Measurements from ENCODE around the gene RTN4RL1.
"Not testable (repeated sequence)": the region's sequence is repeated elsewhere in the genome, so short reads cannot be mapped to it uniquely, and the experiment has no call there.

The RTN4RL1 gene

DNA sequence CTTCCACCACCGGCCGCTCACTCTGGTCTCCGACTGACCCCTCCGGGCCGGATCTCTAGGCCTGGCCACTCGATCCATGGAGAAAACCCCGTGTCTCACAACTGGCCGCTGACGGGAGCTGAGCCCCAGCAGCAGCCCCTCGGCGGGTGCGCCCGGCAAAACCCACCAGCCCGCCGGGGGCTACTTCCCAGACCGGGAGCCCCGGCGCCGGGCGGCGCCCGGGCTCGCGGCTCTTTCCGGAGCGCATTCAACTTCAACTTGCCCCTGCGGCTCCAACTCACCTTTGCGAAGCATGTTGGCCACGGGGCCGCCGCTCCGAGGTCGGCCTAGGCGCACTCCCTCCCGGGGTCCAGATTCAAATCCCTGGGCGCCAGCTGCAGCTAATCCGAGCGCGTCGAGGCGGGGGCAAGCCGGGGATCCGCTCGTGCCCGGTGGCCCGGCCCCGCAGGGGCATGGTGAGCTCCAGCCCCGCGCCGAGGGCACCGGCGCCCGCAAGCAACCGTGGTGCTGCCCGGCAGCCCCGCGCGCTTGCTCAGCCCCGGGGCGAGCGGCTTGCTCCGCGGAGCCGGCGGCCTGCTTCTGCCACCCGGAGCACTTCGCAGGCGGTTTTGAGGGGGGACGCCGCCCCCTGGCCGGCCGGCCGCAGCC, 438 bp downstream of the RTN4RL1 start:
- DNase-seq: no peak

DNA sequence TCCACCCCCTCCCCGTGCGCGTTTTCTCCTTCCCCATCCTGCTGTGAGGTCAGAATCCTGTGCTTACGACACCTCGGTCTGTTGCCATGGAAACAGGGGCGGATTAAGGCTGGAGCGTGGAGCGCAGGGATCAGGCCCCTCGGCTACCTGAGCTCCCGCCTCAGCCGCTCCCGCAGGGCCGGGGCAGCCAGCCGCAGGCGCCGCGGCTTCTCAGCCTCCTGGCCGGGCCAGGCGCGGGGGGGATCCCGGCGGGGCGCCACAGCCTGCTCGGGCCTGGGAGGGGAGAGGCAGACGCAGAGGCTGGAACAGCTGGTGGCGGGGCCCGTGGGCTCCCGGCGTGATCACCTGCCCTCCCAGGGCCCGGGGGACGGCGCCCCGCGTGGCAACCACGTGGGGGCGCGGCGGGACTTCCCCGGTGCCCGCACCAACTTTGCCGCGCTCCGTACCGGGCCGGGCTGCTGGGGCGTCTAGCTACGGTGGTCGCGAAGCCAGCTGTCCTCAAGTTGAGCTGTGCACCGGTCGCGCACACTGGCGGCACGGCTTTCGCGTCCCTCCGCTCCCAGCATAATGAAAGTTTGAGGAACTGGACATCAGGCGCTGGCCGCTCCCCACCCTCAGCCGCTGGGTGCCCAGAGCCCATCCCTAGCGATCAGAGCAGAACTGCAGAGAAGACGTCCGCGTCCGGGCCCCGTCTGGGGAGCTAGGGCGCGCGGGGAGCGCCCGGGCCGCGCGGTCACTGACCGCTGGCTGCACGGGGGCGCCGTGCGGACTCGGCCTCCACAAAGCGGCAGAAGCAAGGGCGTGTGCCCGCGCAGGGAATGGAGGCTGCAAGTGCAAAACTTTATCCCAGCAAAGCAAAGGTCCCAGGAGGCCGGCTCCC, 1.2 kb downstream of the RTN4RL1 start:
- no peak for DNase-seq

DNA sequence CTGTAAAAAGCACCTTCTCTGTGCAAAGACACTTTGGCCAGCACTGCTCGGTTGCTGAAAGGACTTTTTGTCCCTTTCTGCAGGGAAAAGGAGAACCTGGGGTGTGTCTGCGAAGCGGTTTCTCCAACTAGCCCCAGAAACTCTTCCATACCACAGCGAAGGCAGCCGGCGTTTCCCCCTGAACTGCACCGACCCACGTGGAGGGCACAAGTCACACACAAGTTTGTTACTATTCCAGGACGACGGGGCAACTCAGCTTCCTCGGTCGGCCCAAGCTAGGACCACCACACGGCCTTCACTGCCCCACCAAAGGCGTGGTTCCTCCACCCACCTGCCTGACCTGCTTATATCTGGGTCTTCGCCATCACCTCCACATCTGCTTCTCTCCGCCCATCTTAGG, 1.9 kb downstream of the RTN4RL1 start:
- no peak for DNase-seq

DNA sequence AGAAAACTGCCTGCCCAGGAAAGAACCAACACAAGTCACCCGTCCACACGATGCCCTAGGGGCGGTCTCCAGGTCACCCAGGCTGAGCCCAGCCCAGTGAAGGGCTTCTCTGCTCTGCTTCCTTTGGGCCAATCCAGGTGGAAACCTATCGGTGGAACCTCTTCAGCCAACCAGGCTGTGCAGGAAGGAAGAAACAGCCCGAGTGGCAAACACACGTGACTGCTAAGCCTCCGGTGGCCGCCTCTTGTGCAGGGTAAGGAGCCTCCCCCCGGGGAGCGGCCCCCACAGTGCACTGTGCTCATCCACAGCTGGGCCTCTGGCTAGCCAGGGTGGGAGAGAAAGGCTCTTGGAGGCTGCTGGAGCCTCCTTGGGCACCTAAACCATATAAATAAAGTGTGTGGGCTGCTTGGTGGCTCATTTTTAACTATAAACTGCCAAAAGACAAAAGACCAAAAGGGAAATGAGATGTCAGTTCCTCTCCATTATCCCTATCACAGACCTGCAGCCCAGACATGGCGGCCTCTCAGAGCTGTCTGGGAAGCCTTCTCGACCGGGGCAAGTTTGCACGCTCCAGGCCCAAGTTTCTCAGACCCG, 2.4 kb downstream of the RTN4RL1 start:
- DNase-seq: no peak

DNA sequence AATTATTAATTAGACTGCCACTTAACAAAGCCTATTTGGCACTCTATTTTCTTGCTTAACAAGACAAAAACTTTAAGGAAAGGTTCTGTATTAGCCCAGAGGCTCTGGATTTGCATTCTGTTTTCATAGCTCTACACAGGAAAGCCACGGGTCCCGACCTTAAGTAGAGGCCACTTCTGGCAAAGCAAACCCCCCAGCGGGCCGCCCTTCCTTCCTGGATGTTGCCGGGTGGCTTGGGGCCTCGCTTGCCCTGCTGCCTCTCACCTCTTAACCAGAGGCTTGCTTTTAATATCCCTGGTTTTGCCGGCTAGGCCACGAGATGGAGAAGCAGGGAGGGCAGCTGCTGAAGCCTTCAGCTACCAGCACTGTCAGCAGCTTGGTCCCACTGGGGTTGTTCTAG, 4.4 kb downstream of the RTN4RL1 start:
- DNase-seq: no peak

DNA sequence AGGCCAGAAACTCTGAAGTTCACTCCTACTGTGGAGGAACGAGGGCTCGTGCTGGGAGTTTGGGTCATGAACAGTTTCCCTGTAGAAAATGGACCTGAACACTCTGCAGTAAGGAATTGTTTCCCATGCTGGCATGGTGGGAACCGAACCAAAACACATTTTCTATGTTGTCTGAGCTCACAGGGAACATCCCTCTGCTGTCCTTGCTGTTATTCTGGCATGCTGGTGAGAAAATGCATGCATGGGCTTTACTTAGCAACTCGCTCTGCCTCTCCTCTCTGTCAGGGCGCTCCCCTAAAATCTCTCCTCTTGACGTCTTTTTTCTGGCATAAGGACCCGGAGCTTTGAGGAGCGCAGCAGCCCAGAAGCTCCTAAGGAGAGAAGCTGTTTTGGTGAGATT, 5.4 kb downstream of the RTN4RL1 start:
- DNase-seq: no peak

DNA sequence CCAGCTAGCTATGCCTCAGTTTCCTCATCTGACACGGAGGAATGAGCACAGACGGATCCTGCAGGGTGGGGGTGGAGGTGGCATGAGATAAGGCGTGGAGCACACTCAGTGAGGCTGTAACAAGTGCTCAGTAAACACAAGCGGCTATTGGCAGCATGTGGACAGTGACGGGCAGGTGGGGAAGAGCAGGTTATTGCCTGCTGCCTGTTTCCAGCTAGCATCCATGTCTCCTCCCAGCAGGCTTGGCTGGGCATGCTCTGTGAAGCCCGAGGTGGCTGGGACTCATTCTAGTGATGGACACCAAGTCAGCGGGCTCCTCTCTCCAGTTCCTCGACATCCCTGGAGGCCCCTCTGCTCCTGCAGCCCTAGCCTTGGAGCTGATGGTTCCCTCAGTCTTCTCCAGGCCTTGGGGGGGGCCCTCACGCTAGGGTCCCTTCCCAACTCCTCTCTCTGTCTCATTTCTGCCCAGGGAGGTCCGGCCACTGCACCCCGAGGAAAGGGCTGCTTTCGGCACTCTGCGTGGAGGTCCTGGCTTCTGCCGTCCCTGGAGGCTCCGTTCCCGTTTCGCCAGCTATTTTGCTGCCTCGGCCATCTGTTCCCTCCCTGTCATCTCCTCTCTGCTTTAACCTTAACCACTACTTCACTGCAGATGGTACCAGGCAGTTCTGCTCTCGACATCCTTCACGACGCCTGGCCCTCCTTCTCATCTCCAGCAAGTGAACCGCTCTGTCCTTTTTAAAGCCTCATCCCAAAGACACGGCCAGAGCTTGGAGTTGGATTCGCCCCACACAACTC, 6.2 kb downstream of the RTN4RL1 start:
- no peak for DNase-seq

DNA sequence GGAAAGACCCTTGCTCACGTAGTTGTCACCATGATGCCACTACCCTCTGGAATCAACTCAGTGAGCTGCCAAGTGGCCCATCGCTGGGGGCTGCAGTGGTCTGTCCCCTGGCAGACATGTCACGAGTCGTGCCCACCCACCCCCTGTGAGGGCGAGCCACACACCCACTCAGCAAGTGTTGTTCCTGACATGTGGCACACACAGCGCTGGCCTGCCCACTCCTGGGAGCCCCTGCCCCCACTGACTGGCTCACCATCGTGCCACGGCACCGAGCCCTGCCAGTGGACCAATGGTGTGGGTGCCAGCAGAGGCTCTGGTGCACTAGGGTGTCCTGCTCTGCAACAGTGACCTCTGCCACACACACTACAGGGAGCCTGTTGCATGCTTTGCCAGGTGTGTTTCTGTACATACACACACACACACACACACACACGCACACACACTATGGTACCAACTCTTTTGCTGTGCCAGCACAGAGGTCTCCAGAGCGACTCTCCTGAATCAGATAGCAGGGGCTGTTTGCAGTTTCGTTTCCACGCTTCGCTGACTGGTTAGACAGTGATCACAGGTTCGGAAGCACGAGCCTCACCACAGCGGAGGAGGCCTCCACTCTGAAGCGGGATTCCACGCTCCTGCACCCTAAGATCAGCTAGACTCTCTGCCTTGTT, 7.7 kb downstream of the RTN4RL1 start:
- DNase-seq: no peak

DNA sequence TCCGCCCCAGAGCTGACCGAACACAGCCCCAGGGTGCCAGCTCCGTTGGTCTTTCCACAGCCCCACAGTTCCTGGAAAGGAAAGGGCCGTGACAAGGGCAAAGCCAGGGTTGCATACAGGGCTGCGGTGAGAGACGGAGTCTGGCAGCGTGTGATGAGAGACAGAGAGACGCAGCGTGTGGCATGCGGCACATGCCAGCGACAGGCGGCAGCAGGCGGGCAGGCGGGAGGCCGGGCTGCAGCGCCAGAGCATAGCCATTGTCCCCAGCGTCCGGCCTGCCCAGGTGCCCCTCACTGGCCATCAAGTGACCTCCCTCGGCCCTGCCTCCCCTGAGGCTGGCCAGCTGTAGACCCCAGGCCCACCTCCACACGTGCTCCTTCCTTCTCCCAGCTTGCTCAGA, 8.6 kb downstream of the RTN4RL1 start:
- DNase-seq: no peak

DNA sequence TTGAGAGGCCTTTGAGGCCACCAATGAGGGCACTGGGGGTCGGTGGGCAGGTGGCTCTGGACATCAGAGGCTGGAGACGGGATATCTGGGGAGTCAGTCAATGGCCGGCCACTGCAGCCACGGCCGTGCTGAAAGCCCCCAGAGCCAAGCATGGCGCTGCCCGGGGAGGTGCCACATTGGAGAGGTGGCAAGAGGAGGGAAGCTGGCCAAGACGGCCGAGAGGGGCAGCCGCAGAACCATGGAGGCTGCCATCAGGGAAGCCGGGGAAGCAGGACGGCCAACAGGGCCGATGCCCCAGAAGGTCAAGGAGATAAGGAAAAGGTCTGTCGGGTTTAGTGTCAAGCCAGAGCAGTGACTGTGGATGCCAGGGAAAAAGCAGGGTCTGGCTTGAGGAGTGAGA, 9.8 kb downstream of the RTN4RL1 start:
- DNase-seq: no peak

DNA sequence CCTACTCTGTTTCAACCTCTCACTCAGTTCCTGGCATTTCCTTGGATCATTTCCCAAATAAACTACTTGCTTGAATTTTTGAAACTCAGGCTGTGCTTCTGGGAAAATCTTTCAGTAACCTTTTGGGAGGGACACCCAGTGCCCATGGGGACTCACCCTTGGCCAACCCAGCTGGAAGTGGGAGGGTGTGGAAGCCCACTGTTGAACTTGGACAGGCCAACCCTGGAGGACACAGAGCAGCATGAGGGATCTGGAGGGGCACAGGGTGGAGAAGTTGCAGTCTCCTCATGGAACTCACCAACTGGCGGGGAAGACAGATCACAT, 11.2 kb downstream of the RTN4RL1 start:
- no peak for DNase-seq

DNA sequence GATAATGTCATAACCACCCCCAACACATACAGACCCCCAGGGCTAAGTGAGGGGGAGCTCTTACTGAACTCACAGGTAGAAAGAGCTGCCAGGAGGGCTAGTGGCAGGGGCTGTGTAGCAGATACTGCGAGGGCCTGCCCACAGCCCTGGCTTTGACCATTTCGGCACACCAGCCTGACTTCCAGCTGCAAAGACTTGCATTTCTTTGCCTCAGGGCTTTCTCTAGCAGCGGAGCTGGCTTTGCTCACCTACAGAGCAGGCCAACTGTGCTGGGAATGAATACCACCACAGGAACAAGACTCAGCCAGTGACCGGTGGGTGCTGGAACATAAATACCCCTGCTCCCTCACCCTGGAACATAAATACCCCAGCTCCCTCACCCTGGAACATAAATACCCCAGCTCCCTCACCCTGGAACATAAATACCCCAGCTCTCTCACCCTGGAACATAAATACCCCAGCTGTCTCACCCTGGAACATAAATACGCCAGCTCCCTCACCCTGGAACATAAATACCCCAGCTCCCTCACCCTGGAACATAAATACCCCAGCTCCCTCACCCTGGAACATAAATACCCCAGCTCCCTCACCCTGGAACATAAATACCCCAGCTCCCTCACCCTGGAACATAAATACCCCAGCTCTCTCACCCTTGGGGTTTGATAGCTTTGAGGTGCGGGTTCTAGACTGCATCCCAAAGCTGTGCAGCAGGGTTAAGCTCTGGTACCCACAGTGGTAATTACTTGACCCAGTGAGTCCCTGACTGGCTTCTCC, 11.7 kb downstream of the RTN4RL1 start:
- DNase-seq: not testable (repeated sequence)

DNA sequence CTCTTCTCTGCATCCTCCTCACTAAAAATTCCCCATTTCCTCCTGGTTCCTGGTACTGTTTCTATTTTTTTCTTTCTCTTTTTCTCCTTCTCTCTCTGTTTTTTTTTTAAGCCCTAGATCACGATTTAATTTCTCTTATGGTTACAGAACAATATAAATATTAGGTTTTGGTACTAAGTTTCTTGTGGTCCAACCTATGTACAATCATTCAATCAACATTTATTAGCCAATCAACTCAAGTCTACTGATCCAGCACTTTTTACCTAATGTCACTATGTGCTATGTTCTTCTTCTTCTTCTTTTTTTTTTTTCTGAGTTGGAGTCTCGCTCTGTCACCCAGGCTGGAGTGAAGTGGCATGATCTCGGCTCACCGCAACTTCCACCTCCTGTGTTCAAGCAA, 12.6 kb downstream of the RTN4RL1 start:
- no peak for DNase-seq

DNA sequence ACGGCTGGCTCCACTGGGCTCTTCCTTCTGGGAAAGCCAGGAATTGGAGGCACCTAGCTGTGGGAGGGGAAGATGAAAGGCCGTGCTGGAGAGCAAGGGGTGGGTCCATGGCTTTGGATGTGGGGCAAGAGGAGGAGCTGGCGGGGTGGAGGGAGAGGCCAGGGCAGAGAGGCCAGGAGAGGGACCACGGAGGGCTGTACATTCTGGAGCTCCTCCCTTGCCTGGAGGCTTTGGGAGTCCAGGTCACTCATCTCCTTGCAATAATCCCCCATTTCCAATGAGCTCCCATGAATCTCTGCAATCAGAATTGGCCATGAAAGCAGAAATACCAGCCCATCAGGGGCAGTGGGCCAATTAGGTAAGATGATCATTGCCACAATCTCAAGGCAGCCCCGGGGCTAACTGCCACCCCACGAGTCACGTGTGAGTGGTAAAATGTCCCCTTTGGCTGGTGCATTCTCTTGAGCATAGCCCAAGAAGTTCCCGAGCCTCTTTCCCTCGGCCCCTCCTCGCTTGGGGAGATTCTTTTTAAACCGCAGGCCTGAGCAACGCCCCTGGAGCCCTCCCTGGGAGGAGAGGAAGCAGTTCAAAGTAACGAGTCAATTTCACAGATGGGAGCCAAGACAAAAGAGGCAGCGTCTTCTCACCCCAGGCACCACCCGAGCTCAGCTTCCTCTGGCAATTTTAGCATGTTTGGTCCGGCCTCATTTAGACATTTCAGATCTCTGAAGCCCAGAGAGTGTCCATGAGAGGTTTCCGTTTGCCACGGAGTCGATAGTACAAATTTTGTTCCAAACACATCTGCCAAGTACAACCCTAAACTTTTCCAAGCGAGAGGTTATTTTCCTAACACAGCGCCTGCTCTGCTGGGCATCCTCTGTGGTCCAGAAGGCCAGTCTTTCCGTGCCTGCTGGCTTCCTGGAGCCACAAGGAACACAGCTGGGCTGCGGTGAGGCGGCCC, 13.4 kb downstream of the RTN4RL1 start:
- DNase-seq: no peak

DNA sequence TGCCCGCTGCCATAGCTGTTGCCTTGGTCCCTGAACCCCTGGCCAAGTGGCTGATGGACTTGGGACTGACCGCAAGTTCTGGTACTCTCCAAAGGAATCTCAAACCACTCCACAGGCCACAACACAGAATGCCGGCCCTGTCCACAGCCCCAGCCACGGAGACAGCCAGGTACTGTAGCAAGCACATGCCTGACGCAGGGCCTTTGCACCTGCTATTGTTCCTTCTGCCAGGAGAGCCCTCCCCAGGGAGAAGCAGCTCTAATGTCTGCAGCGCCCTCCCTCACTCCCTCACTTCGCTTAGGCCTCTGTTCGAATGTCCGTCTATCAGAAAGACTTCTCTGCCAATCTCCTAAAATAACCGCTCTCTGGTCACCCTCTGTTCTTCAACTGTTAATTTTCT, 15.4 kb downstream of the RTN4RL1 start:
- DNase-seq: no peak

DNA sequence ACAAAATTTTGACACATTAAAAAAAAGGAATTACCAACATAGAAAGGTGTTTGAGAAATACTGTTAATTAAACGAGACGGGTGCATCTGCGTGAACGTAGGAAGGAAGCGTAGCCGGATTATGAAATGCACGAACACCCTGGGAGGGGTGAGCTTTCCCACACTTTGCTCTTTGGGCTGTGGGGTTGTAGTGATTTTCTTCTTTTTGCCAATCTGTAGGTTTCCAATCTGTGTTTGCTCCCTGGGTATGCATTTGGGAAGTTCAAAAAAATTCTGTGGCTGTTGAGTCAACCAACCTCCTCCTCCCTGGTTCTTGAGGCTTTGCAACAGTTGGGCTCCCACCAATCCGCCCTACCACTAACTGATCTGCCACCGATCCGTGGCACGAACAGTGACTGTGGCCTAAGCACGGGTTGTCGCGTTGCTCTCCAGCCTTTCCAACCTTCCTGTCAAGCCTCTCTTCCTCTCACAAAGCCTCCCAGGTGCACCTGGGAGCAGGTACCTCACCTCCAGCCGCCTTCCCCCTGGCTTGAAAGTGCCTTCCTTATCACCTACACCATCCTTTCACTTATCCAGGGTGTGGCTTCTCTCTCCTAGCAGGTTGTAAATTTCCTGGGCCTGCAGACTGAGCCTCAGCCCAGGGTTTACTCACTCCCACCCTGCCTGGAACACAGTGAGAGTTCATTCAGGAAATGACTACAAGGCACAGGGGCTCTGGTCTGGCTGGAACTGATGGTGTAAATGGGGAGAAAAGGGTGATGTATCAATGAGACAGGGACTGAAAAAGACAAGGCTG, 16.6 kb downstream of the RTN4RL1 start:
- no peak for DNase-seq

DNA sequence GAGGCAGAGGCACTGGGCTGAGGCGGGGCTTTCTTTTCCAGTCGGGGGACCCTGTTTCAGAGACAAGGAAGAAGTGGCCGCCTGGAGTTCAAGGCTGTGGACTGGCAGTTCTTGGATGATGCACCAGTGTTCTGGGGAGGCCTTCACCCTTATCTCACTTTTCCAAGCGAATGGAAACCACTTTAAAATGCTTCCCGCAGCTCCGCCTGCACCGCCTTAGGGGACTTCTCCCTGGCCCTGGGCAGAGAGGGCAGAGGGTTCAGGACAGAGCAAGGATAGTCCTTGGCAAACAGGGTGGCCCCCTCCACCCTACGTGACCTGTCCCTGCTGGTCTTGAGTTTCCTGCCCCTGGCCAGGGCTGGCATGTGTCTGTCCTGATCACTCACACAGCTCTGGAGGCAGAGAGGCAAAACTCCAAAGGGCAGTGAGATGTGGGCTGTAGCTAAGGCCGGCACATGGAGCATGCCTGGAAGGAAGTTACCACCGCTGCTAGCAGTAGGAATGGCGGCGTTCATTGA, 20.6 kb downstream of the RTN4RL1 start:
- DNase-seq: no peak

DNA sequence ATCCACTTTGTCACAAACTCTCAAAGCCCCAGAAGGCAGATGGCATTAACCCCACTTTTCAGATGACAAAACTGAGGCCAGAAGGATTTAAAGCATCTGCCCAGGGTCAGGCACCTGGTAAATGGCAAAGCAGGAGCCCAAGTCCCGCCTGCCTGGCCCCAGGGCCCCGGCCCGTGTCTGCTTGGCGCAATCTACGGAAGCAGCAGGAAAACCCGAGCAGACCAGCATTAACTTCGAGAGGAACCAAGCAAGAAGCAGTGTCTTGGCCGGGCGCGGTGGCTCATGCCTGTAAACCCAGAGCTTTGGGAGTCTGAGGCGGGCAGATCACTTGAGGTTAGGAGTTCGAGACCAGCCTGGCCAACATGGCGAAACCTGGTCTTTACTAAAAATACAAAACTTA, 21.6 kb downstream of the RTN4RL1 start:
- no peak for DNase-seq

DNA sequence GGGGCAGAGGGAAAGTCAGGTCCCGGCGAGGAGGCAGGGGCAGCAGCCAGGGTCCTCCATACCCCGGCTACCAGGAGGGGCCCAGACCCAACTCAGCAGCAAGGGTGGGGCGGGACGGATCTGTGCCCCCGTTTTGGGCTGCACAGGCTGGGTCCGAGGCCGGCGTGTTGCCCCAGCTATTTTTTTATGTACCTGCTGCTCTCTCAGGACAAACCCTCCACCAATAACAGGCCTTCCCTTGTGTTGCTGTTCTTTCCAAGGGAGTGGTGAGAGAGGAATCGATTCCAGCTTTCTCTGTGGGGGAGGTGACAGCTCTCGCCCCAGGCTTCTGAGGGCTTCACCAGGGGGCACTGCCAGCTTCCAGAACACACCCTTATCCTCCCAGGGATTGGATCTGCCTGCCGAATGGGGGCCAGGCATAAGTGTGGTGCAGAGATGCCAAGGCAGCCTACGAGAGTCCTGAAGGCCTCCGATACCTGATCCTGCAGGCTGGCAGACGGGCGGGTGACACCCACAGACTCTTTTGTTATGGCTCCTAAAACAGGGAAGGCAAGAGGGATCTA, 22.3 kb downstream of the RTN4RL1 start:
- DNase-seq: no peak
